K562 (cell line): ENCODE results near the gene SH3RF1. TPM values are rescaled to one million over a fixed set of nuclear protein-coding genes. Genes with fewer than 3 reads are reported as not detected.

Experiments used
- ATAC-seq: fragments of 200-7000 bp; cut with Tn5 transposase; 3 replicates; pipeline ENCODE4 v1.9.1; 2020; ENCODE audit warnings: moderate library complexity
- BruUV-seq: library from RNA; stranded (reverse); fragments of 400-500 nt; replicated peaks from 2 replicates; lab custom pipeline; 2021; lab: Mats Ljungman, UMichigan
- CTCF ChIA-PET: fragments of 300-600 bp; formaldehyde crosslinking; extraction: SDS; loops from one replicate; lab custom pipeline; 2021; ENCODE audit warnings: low intra/inter-chr PET ratio; lab: Yijun Ruan, JAX
- POLR2A ChIA-PET: fragments of 300-600, 350-650 bp; sonication (Branson Sonifier 250); formaldehyde crosslinking; extraction: SDS; loops from one replicate; lab custom pipeline; 2021; ENCODE audit warnings: antibody characterized with exemption, inconsistent platforms; lab: Yijun Ruan, JAX
- DNase-seq, 4 experiments: peaks; one replicate each; pipeline versions ENCODE4 v3.0.0 to v3.0.0-alpha.2; 2011 to 2018; ENCODE audit warnings: low spot score in 3 of 4, mixed read lengths in 3 of 4; ENCODE audit errors: extremely low read depth in 1 of 4
- FAIRE-seq: peaks from 2 replicates; lab custom pipeline; 2011; peaks lifted over from hg19 to GRCh38; lab: Jason Lieb, UNC
- H2AFZ ChIP-seq: 2 replicates; pipeline ENCODE4 v1.6.0; 2011; ENCODE audit warnings: low read depth, low read length, control low read depth, inconsistent platforms
- H3K27ac ChIP-seq: fragments of 200-600 bp; 3 replicates; pipeline ENCODE4 v1.8.0; 2011; ENCODE audit warnings: low read depth, mild to moderate bottlenecking, control low read depth, inconsistent platforms, low read length, moderate library complexity, mixed read lengths; ENCODE audit errors: extremely low read depth
- H3K27me3 ChIP-seq, 2 experiments: fragments of 300-600 bp in 1 of 2; 2 replicates in 1 of 2; 3 replicates in 1 of 2; pipeline versions ENCODE4 v1.6.0 to v1.8.0; 2011; ENCODE audit warnings: inconsistent platforms in 2 of 2, low read length in 2 of 2, mild to moderate bottlenecking in 1 of 2, mixed read lengths in 1 of 2, moderate library complexity in 1 of 2; ENCODE audit not compliant: control insufficient read depth in 2 of 2, insufficient read depth in 2 of 2
- H3K36me3 ChIP-seq: fragments of 300-600 bp; 3 replicates; pipeline ENCODE4 v1.8.0; 2011; ENCODE audit warnings: mild to moderate bottlenecking, low read length, inconsistent platforms; ENCODE audit not compliant: control insufficient read depth, insufficient read depth
- H3K4me1 ChIP-seq, 2 experiments: fragments of 200-600 bp in 1 of 2; replicated peaks in 1 of 2; 2 replicates in 1 of 2; 3 replicates in 1 of 2; pipeline versions ENCODE4 v1.5.1 to v1.8.0; 2011; ENCODE audit warnings: inconsistent platforms in 2 of 2, low read length in 2 of 2, mild to moderate bottlenecking in 1 of 2, mixed read lengths in 1 of 2, moderate library complexity in 1 of 2; ENCODE audit not compliant: control insufficient read depth in 2 of 2, insufficient read depth in 2 of 2
- H3K4me2 ChIP-seq: 2 replicates; pipeline ENCODE4 v1.6.1; 2011; ENCODE audit warnings: low read length, control low read depth, inconsistent platforms, mixed read lengths; ENCODE audit not compliant: insufficient read depth
- H3K4me3 ChIP-seq: fragments of 200-600 bp; sonication (generic), shearing (Covaris generic); 2 replicates; pipeline ENCODE4 v1.5.1; 2016; ENCODE audit warnings: control low read depth, inconsistent platforms
- H3K79me2 ChIP-seq: fragments of 200-600 bp; 3 replicates; pipeline ENCODE4 v1.8.0; 2011; ENCODE audit warnings: low read length, inconsistent platforms; ENCODE audit not compliant: control insufficient read depth, insufficient read depth
- H3K9ac ChIP-seq, 2 experiments: 2 replicates each; pipeline versions ENCODE4 v1.6.0 to v1.6.1; 2011; ENCODE audit warnings: low read depth in 2 of 2, low read length in 2 of 2, control low read depth in 1 of 2, inconsistent platforms in 1 of 2, mild to moderate bottlenecking in 1 of 2, mixed read lengths in 1 of 2; ENCODE audit not compliant: insufficient read depth in 1 of 2
- H3K9me1 ChIP-seq: one replicate; pipeline ENCODE4 v1.6.0; 2011; ENCODE audit warnings: inconsistent platforms, mild to moderate bottlenecking, low read length, moderate library complexity; ENCODE audit not compliant: control insufficient read depth, insufficient read depth
- H3K9me3 ChIP-seq: replicated peaks from 2 replicates; pipeline ENCODE4 v1.5.1; 2011; ENCODE audit warnings: low read depth, low read length, inconsistent platforms; ENCODE audit not compliant: control insufficient read depth, insufficient read depth
- H4K20me1 ChIP-seq: replicated peaks from 2 replicates; pipeline ENCODE4 v1.6.1; 2011; ENCODE audit warnings: low read length, inconsistent platforms, mixed read lengths; ENCODE audit not compliant: control insufficient read depth, insufficient read depth
- ADNP ChIP-seq: fragments of 200-800 bp; sonication (Bioruptor generic); IDR thresholded peaks from 2 replicates; pipeline ENCODE4 v1.6.1; 2016; ENCODE audit warnings: missing genetic modification characterization, missing compliant biosample characterization
- FOXK2 ChIP-seq, 2 experiments: fragments of 450-650 bp; IDR thresholded peaks in 1 of 2; conservative IDR thresholded peaks in 1 of 2; 2 replicates each; pipeline ENCODE4 v1.6.1; 2016; ENCODE audit warnings: low read depth in 2 of 2, mild to moderate bottlenecking in 1 of 2
- FOXM1 ChIP-seq, 2 experiments: fragments of 450-650 bp in 1 of 2; sonication (generic) in 1 of 2; formaldehyde crosslinking in 1 of 2; IDR thresholded peaks; 2 replicates each; pipeline versions ENCODE4 v1.6.1 to v1.9.0; 2017 to 2022; ENCODE audit warnings: low read depth in 2 of 2, mild to moderate bottlenecking in 2 of 2, missing genetic modification reagents in 1 of 2, moderate library complexity in 1 of 2
- MCM5 ChIP-seq: fragments of 450-650 bp; IDR thresholded peaks from 2 replicates; pipeline ENCODE4 v1.6.1; 2016; ENCODE audit warnings: low read depth
- MEIS2 ChIP-seq: fragments of 450-650 bp; IDR thresholded peaks from 2 replicates; pipeline ENCODE4 v1.6.1; 2014; ENCODE audit warnings: mild to moderate bottlenecking; ENCODE audit not compliant: partially characterized antibody
- ZNF384 ChIP-seq: IDR thresholded peaks from 2 replicates; pipeline ENCODE4 v1.6.1; 2012; ENCODE audit warnings: low read depth, low read length, improper control_type of control experiment
- ZSCAN29 ChIP-seq: fragments of 450-650 bp; IDR thresholded peaks from 2 replicates; pipeline ENCODE4 v1.6.1; 2017
- WGBS: fragments of 100-300 bp; shearing (Covaris generic); methylation state at CpG from one replicate; pipeline ENCODE4 v1.1.6; 2016; ENCODE audit warnings: low coverage, mixed read lengths; ENCODE audit not compliant: insufficient coverage; ENCODE audit errors: missing lambda C conversion rate; 5-methylcytosine and 5-hydroxymethylcytosine counted together
- in situ Hi-C: fragments of 300-500 bp; cut with MboI; formaldehyde crosslinking; loops from 4 replicates; pipeline ENCODE4 v1.15.0; 2018; ENCODE audit warnings: inconsistent platforms, mixed read lengths
- intact Hi-C: fragments of 100-400 bp; cut with micrococcal nuclease; formaldehyde crosslinking; loops from 2 replicates; pipeline ENCODE4 v1.14.2; 2022
- polyA plus RNA-seq, 8 experiments: library from polyadenylated mRNA; depleted of rRNA in 4 of 8; stranded (reverse) in 5 of 8; unstranded in 3 of 8; fragments of >200 nt; fragmentation: Nextera tagmentation in 2 of 8; fragmentation: Illumina TruSeq in 1 of 8; extraction: Ambion mirVana in 2 of 8; extraction: Trizol in 1 of 8; gene quantifications; 2 replicates each; pipeline versions ENCODE4 v1.2.1 to v1.2.3, GENCODE V29; 2011 to 2014; ENCODE audit warnings: inconsistent platforms in 1 of 8, missing spikeins in 1 of 8
- total RNA-seq, 7 experiments: library from RNA; depleted of rRNA in 6 of 7; stranded (reverse); fragments of >200 nt in 6 of 7; fragmentation: Illumina TruSeq in 2 of 7; extraction: Trizol in 2 of 7; gene quantifications; 2 replicates each; pipeline versions ENCODE4 v1.2.1 to v1.2.3, GENCODE V29; 2011 to 2021; ENCODE audit warnings: low replicate concordance in 1 of 7
- TF ChIP-seq, protein P1 (sequence below): fragments of 450-650 bp; IDR thresholded peaks from 2 replicates; pipeline ENCODE4 v1.6.1; 2017; ENCODE audit warnings: antibody characterized with exemption
- TF ChIP-seq, protein P2 (sequence below): fragments of 250-450 bp; sonication (Bioruptor Pico); IDR thresholded peaks from 2 replicates; pipeline ENCODE4 v1.4.0; 2020; ENCODE audit warnings: mild to moderate bottlenecking, moderate library complexity

Gene SH3RF1
- total and polyA plus RNA-seq, 9 of the 15 experiments (the other 6 are each of a cell fraction or from before 2014, with no cell fraction given) = 0.04 to 0.16 (median 0.11) TPM; not detected in 6

DNA sequence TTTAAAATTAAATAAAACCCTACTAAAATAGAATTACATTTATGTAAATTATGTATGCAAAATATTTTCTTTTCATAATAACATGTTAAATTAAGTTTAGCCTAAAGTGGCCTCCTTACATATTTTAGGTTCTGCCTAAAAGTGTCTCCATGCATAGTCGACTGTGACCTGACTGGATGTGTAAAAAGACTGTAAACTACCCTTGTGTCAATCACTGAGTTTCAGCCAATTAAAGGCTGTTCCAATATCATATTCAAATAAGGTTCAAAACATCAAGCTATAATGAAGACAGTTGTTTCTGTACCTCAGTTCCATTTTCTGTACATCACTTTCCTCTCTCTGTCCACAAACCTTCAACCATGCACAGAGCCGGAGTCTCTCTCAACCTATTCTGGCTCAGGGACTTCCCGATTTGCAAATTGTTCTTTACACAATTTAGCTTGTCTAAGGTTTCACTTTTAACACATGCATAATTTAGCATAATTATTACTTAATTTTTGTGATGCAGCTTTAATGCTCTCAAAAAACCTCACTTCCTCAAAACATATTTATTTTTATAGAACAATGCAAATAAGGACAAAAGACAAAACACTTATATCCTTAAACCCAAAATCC is 60.1 kb downstream of the SH3RF1 start:
- no peak for ATAC-seq
- no TSS peak for BruUV-seq
- Histone ChIP-seq H3K4me2 (no peak overlapping the region), H3K4me1 (no peaks in the 10 kb centered on the region), H3K79me2 (no peaks in the 10 kb centered on the region), H2AFZ (no peak overlapping the region), H3K9me3 (no peaks in the 10 kb centered on the region), H3K27me3 (no peaks in the 10 kb centered on the region), H4K20me1 (no peaks in the 10 kb centered on the region), H3K9me1 (no peaks in the 10 kb centered on the region), H3K9ac (no peak overlapping the region), H3K36me3 (no peaks in the 10 kb centered on the region), H3K27ac (no peak overlapping the region), H3K4me3 (no peak overlapping the region)
- no peak for DNase-seq
- ChIA-PET CTCF (no interaction called here), POLR2A (no interaction called here)
- 10% methylated on average over 3 of the region's 3 CpGs for WGBS
- in situ Hi-C loops (no loop called here), intact Hi-C loops (no loop called here)
- TF ChIP-seq, protein P1, sequence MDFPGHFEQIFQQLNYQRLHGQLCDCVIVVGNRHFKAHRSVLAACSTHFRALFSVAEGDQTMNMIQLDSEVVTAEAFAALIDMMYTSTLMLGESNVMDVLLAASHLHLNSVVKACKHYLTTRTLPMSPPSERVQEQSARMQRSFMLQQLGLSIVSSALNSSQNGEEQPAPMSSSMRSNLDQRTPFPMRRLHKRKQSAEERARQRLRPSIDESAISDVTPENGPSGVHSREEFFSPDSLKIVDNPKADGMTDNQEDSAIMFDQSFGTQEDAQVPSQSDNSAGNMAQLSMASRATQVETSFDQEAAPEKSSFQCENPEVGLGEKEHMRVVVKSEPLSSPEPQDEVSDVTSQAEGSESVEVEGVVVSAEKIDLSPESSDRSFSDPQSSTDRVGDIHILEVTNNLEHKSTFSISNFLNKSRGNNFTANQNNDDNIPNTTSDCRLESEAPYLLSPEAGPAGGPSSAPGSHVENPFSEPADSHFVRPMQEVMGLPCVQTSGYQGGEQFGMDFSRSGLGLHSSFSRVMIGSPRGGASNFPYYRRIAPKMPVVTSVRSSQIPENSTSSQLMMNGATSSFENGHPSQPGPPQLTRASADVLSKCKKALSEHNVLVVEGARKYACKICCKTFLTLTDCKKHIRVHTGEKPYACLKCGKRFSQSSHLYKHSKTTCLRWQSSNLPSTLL = no peak
- TF ChIP-seq FOXK2 (conservative IDR thresholded peaks at IDR 0.05 in 1 of 2, IDR thresholded peaks at IDR 0.05 in 1 of 2; ENCODE audit: low read depth in 2 of 2) = no peak
- no peak for TF ChIP-seq FOXM1 (IDR thresholded peaks at IDR 0.05; ENCODE audit: low read depth)
- TF ChIP-seq FOXM1 (CRISPR knock-in tag; IDR thresholded peaks at IDR 0.05; ENCODE audit: low read depth) = no peak
- no peak for TF ChIP-seq ZNF384
- no peak for TF ChIP-seq MEIS2
- TF ChIP-seq, protein P2, sequence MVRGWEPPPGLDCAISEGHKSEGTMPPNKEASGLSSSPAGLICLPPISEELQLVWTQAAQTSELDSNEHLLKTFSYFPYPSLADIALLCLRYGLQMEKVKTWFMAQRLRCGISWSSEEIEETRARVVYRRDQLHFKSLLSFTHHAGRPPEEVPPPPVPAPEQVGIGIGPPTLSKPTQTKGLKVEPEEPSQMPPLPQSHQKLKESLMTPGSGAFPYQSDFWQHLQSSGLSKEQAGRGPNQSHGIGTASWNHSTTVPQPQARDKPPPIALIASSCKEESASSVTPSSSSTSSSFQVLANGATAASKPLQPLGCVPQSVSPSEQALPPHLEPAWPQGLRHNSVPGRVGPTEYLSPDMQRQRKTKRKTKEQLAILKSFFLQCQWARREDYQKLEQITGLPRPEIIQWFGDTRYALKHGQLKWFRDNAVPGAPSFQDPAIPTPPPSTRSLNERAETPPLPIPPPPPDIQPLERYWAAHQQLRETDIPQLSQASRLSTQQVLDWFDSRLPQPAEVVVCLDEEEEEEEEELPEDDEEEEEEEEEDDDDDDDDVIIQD (CRISPR knock-in tag) = no peak
- no peak for TF ChIP-seq ADNP (tag)
- no peak for TF ChIP-seq ZSCAN29
- no peak for TF ChIP-seq MCM5
- no peak for FAIRE-seq
